Neural cell (in vitro differentiated cells): Measurements from ENCODE around the gene ASB18.

Source experiments
- CTCF ChIP-seq: fragments of 450-650 bp; IDR thresholded peaks from 2 replicates; pipeline ENCODE4 v1.5.1; 2014; ENCODE audit warnings: antibody characterized with exemption, mild to moderate bottlenecking, moderate library complexity; ENCODE audit not compliant: poor library complexity, severe bottlenecking
- EP300 ChIP-seq: fragments of 450-650 bp; conservative IDR thresholded peaks from 2 replicates; pipeline ENCODE4 v1.6.1; 2014; ENCODE audit warnings: antibody characterized with exemption, mild to moderate bottlenecking, moderate library complexity; ENCODE audit not compliant: poor library complexity, severe bottlenecking
- EZH2 ChIP-seq: fragments of 200-600, 300-800 bp; shearing (Covaris generic), sonication (generic); IDR thresholded peaks from 2 replicates; pipeline ENCODE4 v1.6.1; 2014; ENCODE audit warnings: antibody characterized with exemption, low read length, borderline replicate concordance, mild to moderate bottlenecking; ENCODE audit not compliant: insufficient read depth, poor library complexity, severe bottlenecking
- POLR2AphosphoS5 ChIP-seq: IDR thresholded peaks from 2 replicates; pipeline ENCODE4 v1.6.1; 2012
- RAD21 ChIP-seq: fragments of 450-650 bp; conservative IDR thresholded peaks from 2 replicates; pipeline ENCODE4 v1.6.1; 2014; ENCODE audit warnings: antibody characterized with exemption, mild to moderate bottlenecking, moderate library complexity
- REST ChIP-seq: IDR thresholded peaks from 2 replicates; pipeline ENCODE4 v1.6.1; 2012; ENCODE audit warnings: borderline replicate concordance
- SMC3 ChIP-seq: fragments of 450-650 bp; conservative IDR thresholded peaks from 2 replicates; pipeline ENCODE4 v1.6.1; 2014; ENCODE audit warnings: antibody characterized with exemption, mild to moderate bottlenecking, moderate library complexity; ENCODE audit not compliant: poor library complexity
- TAF1 ChIP-seq: IDR thresholded peaks from 2 replicates; pipeline ENCODE4 v1.6.1; 2012; ENCODE audit warnings: low read depth

DNA sequence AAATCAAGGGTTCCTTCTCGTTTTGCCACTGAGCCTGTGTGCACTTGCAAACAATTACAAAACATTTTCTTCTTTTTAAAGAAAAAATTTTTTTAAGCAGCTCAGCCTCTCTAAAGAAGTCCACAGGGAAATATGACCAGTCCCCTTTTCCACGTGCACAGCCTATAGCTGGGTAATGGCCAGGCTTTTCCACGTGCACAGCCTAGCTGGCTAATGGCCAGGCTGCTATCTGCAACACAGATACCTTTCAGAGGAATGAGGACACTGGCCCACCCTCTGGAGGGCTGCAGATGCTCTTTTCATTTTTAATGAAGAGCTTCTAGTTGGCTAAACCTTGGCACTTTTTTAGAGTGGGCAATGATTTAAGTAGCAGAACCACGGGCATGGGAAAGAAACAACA, 46.3 kb downstream of the ASB18 start:
- TF ChIP-seq CTCF (no peak), TAF1 (no peak), EZH2 (no peak), POLR2AphosphoS5 (no peak), RAD21 (no peak), SMC3 (no peak), REST (no peak), EP300 (no peak)
